ENCODE measurements around the gene FOXC1. TPM values are rescaled to one million over a fixed set of nuclear protein-coding genes. Genes with fewer than 3 reads are reported as not detected.

FOXC1 gene
- total RNA-seq, 4 donors from 2014 or later: 3.1 to 16.9 (median 7.2) TPM

GRCh38 chr6:1624851-1625781, 15.4 kb downstream of the FOXC1 start:
- H3K27me3 ChIP-seq: peaks cover 96% of the 10 kb centered on the region
- H3K4me3 ChIP-seq: peak overlapping the region; percentile 37 to 62
- ATAC-seq: peak; percentile 56
- TF ChIP-seq CTCF (IDR thresholded peaks at IDR 0.05) (no peak), POLR2A (IDR thresholded peaks at IDR 0.05) (no peak), EP300 (IDR thresholded peaks at IDR 0.05) (no peak), POLR2AphosphoS5 (IDR thresholded peaks at IDR 0.05) (no peak)
- no peaks in the 10 kb centered on the region for H3K9me3 ChIP-seq
- peak overlapping the region in 3 of 4 donors; percentile 45 to 76 (median 54) for H3K27ac ChIP-seq
- no peaks in the 10 kb centered on the region for H3K36me3 ChIP-seq
- 0 to 9% methylated on average over 1 to 6 of the region's 53 CpGs for WGBS, 2 donors (ENCODE audit: low coverage in 1 of 2)
- peaks cover 0 to 33% (median 0%) of the 10 kb centered on the region in 3 donors for H3K4me1 ChIP-seq

GRCh38 chr6:1625794-1626435, 16.2 kb downstream of the FOXC1 start:
- peak overlapping the region in 1 of 2 donors; percentile 62 for H3K4me3 ChIP-seq
- 57 to 61% methylated on average over 17 to 18 of the region's 18 CpGs for WGBS, 2 donors (ENCODE audit: low coverage in 1 of 2)
- peaks cover 0 to 29% (median 0%) of the 10 kb centered on the region in 3 donors for H3K4me1 ChIP-seq
- ATAC-seq: no peak
- TF ChIP-seq POLR2A (IDR thresholded peaks at IDR 0.05) (no peak), EP300 (IDR thresholded peaks at IDR 0.05) (no peak), CTCF (IDR thresholded peaks at IDR 0.05) (no peak), POLR2AphosphoS5 (IDR thresholded peaks at IDR 0.05) (no peak)
- H3K27ac ChIP-seq: no peak overlapping the region
- H3K9me3 ChIP-seq: no peaks in the 10 kb centered on the region
- no peaks in the 10 kb centered on the region for H3K36me3 ChIP-seq
- H3K27me3 ChIP-seq: peaks cover 92% of the 10 kb centered on the region

- H3K4me3 ChIP-seq: no peak overlapping the region
- TF ChIP-seq CTCF (IDR thresholded peaks at IDR 0.05) (no peak), EP300 (IDR thresholded peaks at IDR 0.05) (no peak), POLR2AphosphoS5 (IDR thresholded peaks at IDR 0.05) (no peak), POLR2A (IDR thresholded peaks at IDR 0.05) (no peak)
- whole genome bisulfite sequencing, 2 donors (ENCODE audit: low coverage in 1 of 2): 65 to 80% methylated on average over 3 to 4 of the region's 4 CpGs
- H3K9me3 ChIP-seq: no peaks in the 10 kb centered on the region
- peaks cover 87% of the 10 kb centered on the region for H3K27me3 ChIP-seq
- peaks cover 0 to 29% (median 0%) of the 10 kb centered on the region in 3 donors for H3K4me1 ChIP-seq
- no peak for ATAC-seq
- no peaks in the 10 kb centered on the region for H3K36me3 ChIP-seq
- H3K27ac ChIP-seq: no peak overlapping the region
Measured at GRCh38 chr6:1626481-1626880, 16.8 kb downstream of the FOXC1 start.

- no peak overlapping the region for H3K27ac ChIP-seq
- 69 to 74% methylated on average over 10 of the region's 10 CpGs for whole genome bisulfite sequencing, 2 donors (ENCODE audit: low coverage in 1 of 2)
- peaks cover 0 to 29% (median 0%) of the 10 kb centered on the region in 3 donors for H3K4me1 ChIP-seq
- no peaks in the 10 kb centered on the region for H3K36me3 ChIP-seq
- TF ChIP-seq CTCF (IDR thresholded peaks at IDR 0.05) (no peak), POLR2AphosphoS5 (IDR thresholded peaks at IDR 0.05) (no peak), EP300 (IDR thresholded peaks at IDR 0.05) (no peak), POLR2A (IDR thresholded peaks at IDR 0.05) (no peak)
- H3K9me3 ChIP-seq: no peaks in the 10 kb centered on the region
- no peak overlapping the region for H3K4me3 ChIP-seq
- no peak for ATAC-seq
- peaks cover 81% of the 10 kb centered on the region for H3K27me3 ChIP-seq
Measured at GRCh38 chr6:1627827-1628560, 18.3 kb downstream of the FOXC1 start.
